Central memory CD8-positive, alpha-beta T cell (primary cell): ENCODE data around the gene ANAPC15.
"Not testable (repeated sequence)": the region's sequence is repeated elsewhere in the genome, so short reads cannot be mapped to it uniquely, and the experiment has no call there.

ENCODE experiments used
- ATAC-seq: fragments of 150-1000 bp; cut with Tn5 transposase; replicated peaks from 2 replicates; pipeline ENCODE4 v1.10.0; 2022; ENCODE audit warnings: mild to moderate bottlenecking, moderate FRiP score, moderate number of reproducible peaks; ENCODE audit not compliant: poor library complexity, severe bottlenecking; ENCODE audit errors: extremely low read depth
- DNase-seq, 2 donors: peaks; one replicate each; pipeline ENCODE4 v3.0.0; 2021; ENCODE audit warnings: low spot score in 2 of 2
- H3K27ac Mint-ChIP-seq: one replicate; pipeline ENCODE4 v1.8.0; 2022; ENCODE audit warnings: low read depth, mild to moderate bottlenecking, moderate library complexity, mixed read lengths
- H3K27me3 Mint-ChIP-seq: one replicate; pipeline ENCODE4 v1.8.0; 2022; ENCODE audit warnings: mixed read lengths
- H3K36me3 Mint-ChIP-seq: one replicate; pipeline ENCODE4 v1.8.0; 2022; ENCODE audit warnings: mild to moderate bottlenecking, moderate library complexity, mixed read lengths; ENCODE audit not compliant: insufficient read depth
- H3K4me1 Mint-ChIP-seq: one replicate; pipeline ENCODE4 v1.8.0; 2022; ENCODE audit warnings: mixed read lengths
- H3K4me3 Mint-ChIP-seq: one replicate; pipeline ENCODE4 v1.8.0; 2022; ENCODE audit warnings: mild to moderate bottlenecking, moderate library complexity, mixed read lengths
- H3K9me3 Mint-ChIP-seq: one replicate; pipeline ENCODE4 v1.8.0; 2022; ENCODE audit warnings: mixed read lengths

Gene ANAPC15

DNA sequence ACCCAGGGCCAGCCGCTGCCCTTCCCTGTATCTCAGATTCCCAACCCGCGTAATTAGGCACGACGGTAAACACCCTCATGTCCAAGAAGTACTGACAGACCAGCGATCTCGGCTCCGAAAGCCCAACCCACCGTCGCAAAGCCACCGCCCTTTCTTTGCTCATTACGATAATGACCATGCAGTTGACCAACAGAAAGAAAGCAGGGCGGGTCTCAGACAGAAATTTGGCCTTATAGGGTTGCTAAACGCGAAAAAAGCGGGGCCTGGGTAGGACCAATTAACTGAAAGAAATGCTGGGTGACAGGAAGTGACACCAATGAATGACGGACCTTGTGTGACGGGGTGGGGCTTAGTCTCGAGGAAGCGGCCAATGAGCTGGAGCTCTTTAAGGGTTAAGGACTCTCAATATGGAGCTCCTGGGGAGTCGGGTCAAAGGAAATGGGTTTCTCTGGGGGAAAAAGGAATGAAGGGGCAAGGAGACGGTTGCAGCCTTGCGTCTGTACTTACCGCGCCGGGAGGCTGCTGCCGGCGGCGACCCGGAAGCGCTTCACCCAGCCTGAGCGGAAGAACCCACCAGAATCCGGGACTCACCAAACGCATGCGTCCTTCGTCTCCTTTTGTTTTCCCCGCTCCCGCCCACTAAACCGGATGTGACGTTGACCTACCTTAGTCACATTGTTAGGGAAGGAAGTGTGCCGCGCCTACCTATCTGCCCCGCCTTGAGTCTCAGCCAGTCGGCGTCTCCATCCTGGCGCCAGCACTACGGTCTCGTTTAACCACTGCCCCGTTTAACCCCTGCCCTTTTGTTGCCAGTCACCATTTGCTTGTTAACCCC, at the start of gene ANAPC15:
Gene ANAPC15, minus strand, starts transcription at position 553 of the 835 bp plus-strand sequence. CDS start 1,419 bp downstream, outside the sequence.
- no peaks in the 10 kb centered on the region for H3K27me3 Mint-ChIP-seq
- peak; percentile 93 to 99 for DNase-seq
- H3K4me3 Mint-ChIP-seq, result peak within 1 kb of the TSS; percentile 88
- peak; percentile 90 for ATAC-seq
- H3K9me3 Mint-ChIP-seq, result no peaks in the 10 kb centered on the region
- peak within 1 kb of the TSS; percentile 96 for H3K27ac Mint-ChIP-seq
- H3K4me1 Mint-ChIP-seq, result peaks cover 19% of the 10 kb centered on the region
- peaks cover 15% of the 10 kb centered on the region for H3K36me3 Mint-ChIP-seq

DNA sequence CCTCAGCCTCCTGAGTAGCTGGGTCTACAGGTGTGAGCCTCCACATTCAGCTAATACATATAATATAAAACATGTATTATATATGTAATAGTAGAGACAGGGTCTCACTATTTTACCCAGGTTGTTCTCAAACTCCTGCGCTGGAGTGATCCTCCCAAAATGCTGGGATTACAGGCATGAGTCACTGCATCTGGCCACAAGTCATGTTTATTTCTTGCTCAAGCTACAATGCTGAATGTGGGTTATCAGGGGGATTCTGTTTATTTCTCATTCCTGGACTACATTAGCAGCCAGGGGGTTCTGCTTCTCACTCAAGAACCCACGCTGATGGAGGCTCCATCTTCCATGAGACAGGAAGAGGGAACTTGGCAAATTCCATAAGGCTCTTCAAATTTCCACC, 47.8 kb upstream of the ANAPC15 start:
- H3K36me3 Mint-ChIP-seq, result peaks cover 2% of the 10 kb centered on the region
- H3K4me3 Mint-ChIP-seq, result no peak overlapping the region
- ATAC-seq (no peak), DNase-seq (no peak)
- H3K4me1 Mint-ChIP-seq, result no peaks in the 10 kb centered on the region
- H3K9me3 Mint-ChIP-seq, result no peaks in the 10 kb centered on the region
- no peak overlapping the region for H3K27ac Mint-ChIP-seq
- H3K27me3 Mint-ChIP-seq, result peaks cover 59% of the 10 kb centered on the region

DNA sequence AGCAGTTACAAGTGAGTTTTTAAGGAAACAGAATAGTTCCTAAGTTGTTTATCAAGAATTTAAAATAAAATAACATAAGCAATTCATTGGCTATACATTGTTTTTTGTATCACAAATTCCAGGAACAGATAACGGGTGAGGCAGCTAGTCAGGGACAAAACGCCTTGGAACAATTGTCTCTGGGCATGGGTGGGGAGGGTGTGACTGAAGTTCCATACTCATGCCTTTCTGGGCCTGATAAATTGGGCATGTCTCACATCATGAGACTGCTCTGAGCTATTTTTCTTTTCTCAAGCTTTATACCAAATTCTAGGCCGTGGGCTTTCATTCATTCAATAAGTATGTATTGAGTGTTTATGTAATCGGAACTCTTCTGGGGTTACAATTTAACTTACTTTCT, 44.6 kb upstream of the ANAPC15 start:
- Mint-ChIP-seq H3K36me3 (peaks cover 2% of the 10 kb centered on the region), H3K4me3 (no peak overlapping the region), H3K27me3 (peaks cover 65% of the 10 kb centered on the region), H3K27ac (no peak overlapping the region), H3K4me1 (no peaks in the 10 kb centered on the region), H3K9me3 (no peaks in the 10 kb centered on the region)
- ATAC-seq, result no peak
- DNase-seq, result no peak

DNA sequence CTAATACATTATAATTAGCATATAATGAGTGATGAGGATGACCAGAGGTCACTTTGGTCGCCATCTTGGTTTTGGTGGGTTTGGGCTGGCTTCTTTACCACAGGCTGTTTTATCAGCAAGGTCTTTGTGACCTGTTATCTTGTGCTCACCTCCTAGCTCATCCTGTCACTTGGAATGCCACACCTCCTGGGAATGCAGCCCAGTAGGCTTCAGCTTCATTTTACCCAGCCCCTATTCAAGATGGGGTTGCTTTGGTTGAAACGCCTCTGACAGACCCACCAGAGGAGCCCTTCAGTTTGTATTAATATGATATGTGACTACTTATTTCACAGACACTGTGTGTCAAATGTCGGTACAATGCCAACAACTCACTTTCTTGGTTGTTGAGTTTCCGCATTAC, 43.3 kb upstream of the ANAPC15 start:
- Mint-ChIP-seq H3K27ac (no peak overlapping the region), H3K4me1 (no peaks in the 10 kb centered on the region), H3K4me3 (no peak overlapping the region), H3K27me3 (peaks cover 51% of the 10 kb centered on the region), H3K9me3 (no peaks in the 10 kb centered on the region), H3K36me3 (peaks cover 2% of the 10 kb centered on the region)
- DNase-seq (no peak), ATAC-seq (no peak)

DNA sequence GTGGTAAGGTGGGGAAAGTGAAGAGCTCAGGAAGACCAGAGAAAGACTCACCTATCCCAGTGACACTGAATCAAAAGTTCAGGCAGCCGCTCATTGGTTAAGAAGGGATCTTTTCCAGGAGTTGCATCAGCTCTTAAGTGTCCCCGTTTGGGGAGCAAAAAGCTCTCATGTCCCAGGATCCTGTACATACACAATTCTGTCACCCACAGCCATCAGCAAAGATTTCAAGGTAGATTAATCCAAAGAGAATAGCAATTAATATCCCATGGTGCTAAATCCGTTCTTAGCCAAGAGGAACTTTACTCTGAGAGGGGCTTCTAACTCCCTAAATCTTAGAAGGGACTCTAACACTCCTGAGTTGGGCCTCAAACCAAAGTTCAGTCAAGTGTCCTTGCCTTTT, 42.3 kb upstream of the ANAPC15 start:
- no peak for ATAC-seq
- Mint-ChIP-seq H3K9me3 (no peaks in the 10 kb centered on the region), H3K4me1 (no peaks in the 10 kb centered on the region), H3K4me3 (no peak overlapping the region), H3K27ac (no peak overlapping the region), H3K27me3 (peaks cover 42% of the 10 kb centered on the region), H3K36me3 (peaks cover 2% of the 10 kb centered on the region)
- no peak for DNase-seq

DNA sequence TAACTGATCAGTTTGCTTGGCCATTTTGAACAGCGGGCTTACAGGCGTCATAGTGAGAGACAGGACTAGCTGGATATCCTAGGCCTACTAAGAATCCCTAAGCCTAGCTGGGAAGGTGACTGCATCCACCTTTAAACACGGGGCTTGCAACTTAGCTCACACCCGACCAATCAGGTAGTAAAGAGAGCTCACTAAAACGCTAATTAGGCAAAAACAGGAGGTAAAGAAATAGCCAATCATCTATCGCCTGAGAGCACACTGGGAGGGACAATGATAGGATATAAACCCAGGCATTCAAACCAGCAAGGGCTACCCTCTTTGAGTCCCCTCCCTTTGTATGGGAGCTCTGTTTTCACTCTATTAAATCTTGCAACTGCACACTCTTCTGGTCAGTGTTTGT, 41.4 kb upstream of the ANAPC15 start:
- H3K4me1 Mint-ChIP-seq, ATAC-seq, H3K9me3 Mint-ChIP-seq, H3K36me3 Mint-ChIP-seq, H3K4me3 Mint-ChIP-seq, DNase-seq, H3K27ac Mint-ChIP-seq: not testable (repeated sequence)
- peaks cover 33% of the 10 kb centered on the region for H3K27me3 Mint-ChIP-seq

DNA sequence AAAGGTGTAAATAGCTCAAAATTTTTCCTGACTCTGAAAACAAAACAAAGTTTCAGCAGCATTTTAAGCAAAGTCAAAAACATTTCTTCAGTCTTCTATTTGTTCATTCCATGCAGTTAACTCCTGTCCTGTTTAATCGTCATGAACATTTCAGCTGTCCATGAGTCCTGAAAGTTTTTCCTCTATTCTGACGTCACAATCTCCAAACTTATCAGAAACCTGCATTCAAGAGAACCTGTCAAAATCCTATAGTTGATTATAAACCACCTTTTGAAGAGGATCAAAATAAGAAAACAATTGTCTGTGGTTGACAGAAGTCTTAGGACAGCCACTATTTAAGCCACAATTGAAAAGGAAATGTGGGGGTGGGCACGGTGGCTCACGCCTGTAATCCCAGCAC, 38.4 kb upstream of the ANAPC15 start:
- no peaks in the 10 kb centered on the region for H3K9me3 Mint-ChIP-seq
- H3K36me3 Mint-ChIP-seq, result no peaks in the 10 kb centered on the region
- H3K4me1 Mint-ChIP-seq, result no peaks in the 10 kb centered on the region

DNA sequence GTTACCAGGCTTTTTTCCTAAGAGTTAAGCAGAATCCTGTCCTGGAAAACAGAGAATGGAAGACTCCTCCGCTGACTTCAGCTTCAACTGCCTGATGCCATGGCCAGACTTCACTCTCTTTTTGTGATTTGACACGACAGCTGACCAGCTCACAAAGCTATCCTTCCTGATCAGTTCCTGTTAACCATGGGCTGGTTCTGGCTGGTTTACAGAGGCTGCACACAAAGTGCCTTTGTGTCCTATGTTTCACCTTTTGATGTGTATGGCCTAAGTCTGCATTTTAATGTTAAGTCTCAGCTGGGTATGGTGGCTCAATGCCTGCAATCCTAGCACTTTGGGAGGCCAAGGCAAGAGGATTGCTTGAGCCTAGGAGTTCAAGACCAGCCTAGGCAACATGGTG, 34.1 kb upstream of the ANAPC15 start:
- DNase-seq, result no peak
- no peaks in the 10 kb centered on the region for H3K36me3 Mint-ChIP-seq

More for the DNA sequence above, 38.4 kb upstream of the ANAPC15 start:
- ATAC-seq (no peak), DNase-seq (no peak)
- Mint-ChIP-seq H3K27me3 (peaks cover 25% of the 10 kb centered on the region), H3K27ac (no peak overlapping the region), H3K4me3 (no peak overlapping the region)

DNA sequence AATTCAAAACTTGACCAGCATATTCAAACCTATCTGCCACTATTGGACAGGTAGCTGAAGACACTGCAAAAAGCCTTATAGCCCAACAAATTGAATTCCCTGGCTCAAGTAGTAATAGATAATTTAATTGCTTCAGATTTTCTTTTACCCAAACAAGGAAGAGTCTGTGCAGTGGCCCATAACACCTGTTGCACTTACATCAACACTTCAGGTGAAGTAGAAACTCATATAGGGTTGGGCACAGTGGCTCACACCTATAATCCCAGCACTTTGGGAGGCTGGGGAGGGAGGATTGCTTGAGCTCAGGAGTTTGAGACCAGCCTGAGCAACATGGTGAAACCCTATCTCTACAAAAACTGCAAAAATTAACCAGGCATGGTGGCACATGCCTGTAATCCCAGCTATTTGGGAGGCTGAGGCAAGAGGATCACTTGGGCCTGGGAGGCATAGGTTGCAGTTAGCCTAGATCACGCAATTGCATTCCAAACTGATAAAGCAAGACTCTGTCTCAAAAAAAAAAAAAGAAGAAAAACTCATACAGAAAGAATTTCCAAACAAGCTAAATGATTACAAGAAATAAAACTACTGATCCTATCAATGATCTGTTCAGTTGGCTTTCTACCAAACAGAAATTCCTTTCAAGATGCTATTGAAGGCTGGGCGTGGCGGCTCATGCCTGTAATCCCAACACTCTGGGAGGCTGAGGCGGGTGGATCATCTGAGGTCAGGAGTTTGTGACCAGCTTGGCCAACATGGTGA, 32.5 kb upstream of the ANAPC15 start:
- H3K4me3 Mint-ChIP-seq, result no peak overlapping the region
- peaks cover 3% of the 10 kb centered on the region for H3K27me3 Mint-ChIP-seq
- peaks cover 4% of the 10 kb centered on the region for H3K4me1 Mint-ChIP-seq
- no peak for DNase-seq
- no peak overlapping the region for H3K27ac Mint-ChIP-seq
- no peaks in the 10 kb centered on the region for H3K9me3 Mint-ChIP-seq
- no peaks in the 10 kb centered on the region for H3K36me3 Mint-ChIP-seq
- no peak for ATAC-seq

More for the DNA sequence above, 34.1 kb upstream of the ANAPC15 start:
- Mint-ChIP-seq H3K9me3 (no peaks in the 10 kb centered on the region), H3K4me3 (no peak overlapping the region), H3K27ac (no peak overlapping the region), H3K4me1 (peaks cover 4% of the 10 kb centered on the region), H3K27me3 (no peaks in the 10 kb centered on the region)
- ATAC-seq, result no peak

DNA sequence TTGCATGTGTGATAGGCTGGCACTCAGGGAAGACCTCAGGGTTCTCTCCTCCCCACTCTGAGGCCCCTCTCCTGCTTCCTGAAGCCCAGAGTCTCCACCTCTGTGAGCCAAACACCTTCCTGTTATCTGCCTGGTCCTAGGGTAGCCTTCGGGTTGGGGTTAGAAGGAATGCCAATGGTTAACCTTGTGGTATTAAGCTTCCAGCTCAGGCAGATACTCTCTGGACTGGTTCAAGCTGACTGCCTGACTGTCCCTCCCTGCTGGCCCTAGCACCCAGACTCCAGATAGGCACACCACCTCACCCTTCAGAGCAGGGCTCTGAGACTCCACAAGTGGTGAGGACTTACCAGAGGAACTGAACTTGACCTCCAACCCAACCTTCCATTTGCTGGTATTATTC, 30.0 kb upstream of the ANAPC15 start:
- not testable (repeated sequence) for H3K27me3 Mint-ChIP-seq, H3K4me1 Mint-ChIP-seq, ATAC-seq, H3K4me3 Mint-ChIP-seq, H3K36me3 Mint-ChIP-seq, H3K9me3 Mint-ChIP-seq, DNase-seq, H3K27ac Mint-ChIP-seq

DNA sequence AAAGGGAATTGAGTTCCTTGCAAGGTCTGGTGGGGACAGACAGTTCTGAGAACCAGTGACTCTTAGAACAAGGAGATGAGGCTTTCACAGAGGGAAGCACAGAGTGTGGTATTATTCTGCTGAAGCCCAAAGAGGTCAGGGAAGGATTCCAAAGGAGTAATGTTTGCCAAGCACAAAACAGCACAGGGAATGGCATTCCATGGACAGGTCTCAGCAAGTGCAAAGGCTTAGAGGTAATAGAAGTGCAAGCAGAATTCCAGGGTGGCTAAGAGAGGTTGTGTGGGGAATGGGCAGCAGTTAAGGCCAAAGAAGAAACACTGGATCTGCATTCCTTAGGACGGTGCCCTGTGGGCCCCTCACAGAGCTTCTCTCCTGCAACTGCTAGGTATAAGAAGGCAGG, 29.6 kb upstream of the ANAPC15 start:
- H3K9me3 Mint-ChIP-seq, DNase-seq, H3K27me3 Mint-ChIP-seq, H3K4me3 Mint-ChIP-seq, H3K4me1 Mint-ChIP-seq, ATAC-seq, H3K27ac Mint-ChIP-seq, H3K36me3 Mint-ChIP-seq: not testable (repeated sequence)

DNA sequence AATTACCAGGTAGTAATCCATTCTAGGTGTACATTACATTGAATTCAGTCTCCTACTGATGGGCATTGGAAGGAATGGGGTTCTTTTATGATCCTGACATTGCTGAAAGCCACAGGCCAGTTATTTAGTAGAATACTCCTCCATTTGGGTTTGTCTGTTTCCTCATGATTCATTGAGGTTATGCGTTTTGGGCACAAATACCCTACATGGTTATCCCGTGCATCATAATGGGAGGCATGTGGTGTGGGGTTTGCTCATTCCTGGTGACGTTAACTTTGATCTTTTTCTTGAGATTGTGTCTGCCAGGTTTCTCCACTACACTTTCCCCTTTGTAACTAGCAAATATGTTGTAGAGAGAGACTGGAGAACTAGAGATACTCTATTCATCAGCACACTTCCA, 28.6 kb upstream of the ANAPC15 start:
- DNase-seq, result no peak
- Mint-ChIP-seq H3K4me3 (no peak overlapping the region), H3K27ac (no peak overlapping the region), H3K4me1 (peaks cover 4% of the 10 kb centered on the region), H3K27me3 (peaks cover 9% of the 10 kb centered on the region), H3K9me3 (no peaks in the 10 kb centered on the region), H3K36me3 (no peaks in the 10 kb centered on the region)
- no peak for ATAC-seq

DNA sequence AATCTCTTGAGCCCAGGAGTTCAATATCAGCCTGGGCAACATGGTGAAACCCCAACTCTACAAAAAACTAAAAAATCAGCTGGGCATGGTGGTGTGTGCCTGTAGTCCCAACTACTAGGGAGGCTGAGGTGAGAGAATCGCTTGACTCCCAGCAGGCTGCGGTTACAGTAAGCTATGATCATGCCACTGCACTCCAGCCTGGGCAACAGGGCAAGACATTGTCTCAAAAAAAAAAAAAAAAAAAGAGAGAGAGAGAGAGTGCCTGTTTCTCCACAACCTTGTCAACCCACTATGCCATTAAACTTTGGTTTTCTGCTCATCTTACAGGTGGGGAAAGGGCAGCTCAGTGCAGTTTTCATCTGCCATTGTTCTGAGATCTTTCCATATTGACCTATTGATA, 28.2 kb upstream of the ANAPC15 start:
- no peak overlapping the region for H3K4me3 Mint-ChIP-seq
- peaks cover 4% of the 10 kb centered on the region for H3K4me1 Mint-ChIP-seq
- H3K27me3 Mint-ChIP-seq, result peaks cover 9% of the 10 kb centered on the region
- no peaks in the 10 kb centered on the region for H3K36me3 Mint-ChIP-seq
- H3K9me3 Mint-ChIP-seq, result no peaks in the 10 kb centered on the region
- no peak overlapping the region for H3K27ac Mint-ChIP-seq
- no peak for ATAC-seq
- DNase-seq, result no peak
